Small intestine (tissue), 7 donors: ENCODE measurements around the gene DAAM1. TPM values are rescaled to one million over a fixed set of nuclear protein-coding genes. Genes with fewer than 3 reads are reported as not detected.

Source experiments
- DNase-seq, 2 donors: peaks; one replicate each; pipeline versions ENCODE4 v3.0.0 to v3.0.0-alpha.2; 2013
- FAIRE-seq: peaks from 2 replicates; lab custom pipeline; 2012; peaks lifted over from hg19 to GRCh38; lab: Jason Lieb, UNC
- H3K27ac ChIP-seq, 3 donors: one replicate each; pipeline ENCODE4 v1.5.1; 2013; ENCODE audit warnings: low read length in 2 of 3, mild to moderate bottlenecking in 2 of 3, control low read depth in 1 of 3, inconsistent platforms in 1 of 3, low read depth in 1 of 3, moderate library complexity in 1 of 3
- H3K27me3 ChIP-seq, 3 donors: one replicate each; pipeline ENCODE4 v1.6.1; 2013; ENCODE audit warnings: low read length in 3 of 3, inconsistent platforms in 1 of 3; ENCODE audit not compliant: control insufficient read depth in 3 of 3, insufficient read depth in 3 of 3
- H3K36me3 ChIP-seq, 3 donors: one replicate each; pipeline ENCODE4 v1.6.1; 2013; ENCODE audit warnings: low read length in 3 of 3, inconsistent platforms in 1 of 3, low read depth in 1 of 3, mild to moderate bottlenecking in 1 of 3, moderate library complexity in 1 of 3; ENCODE audit not compliant: control insufficient read depth in 3 of 3, insufficient read depth in 2 of 3
- H3K4me1 ChIP-seq, 3 donors: one replicate each; pipeline ENCODE4 v1.6.1; 2013; ENCODE audit warnings: low read length in 2 of 3, inconsistent platforms in 1 of 3, low read depth in 1 of 3, mild to moderate bottlenecking in 1 of 3, moderate library complexity in 1 of 3; ENCODE audit not compliant: control insufficient read depth in 3 of 3, insufficient read depth in 2 of 3
- H3K4me3 ChIP-seq, 3 donors: one replicate each; pipeline ENCODE4 v1.5.1; 2013; ENCODE audit warnings: low read length in 3 of 3, control low read depth in 1 of 3, inconsistent platforms in 1 of 3, low read depth in 1 of 3, mild to moderate bottlenecking in 1 of 3, moderate library complexity in 1 of 3
- H3K9me3 ChIP-seq, 2 donors: one replicate each; pipeline ENCODE4 v1.6.1; 2013; ENCODE audit warnings: low read depth in 1 of 2, low read length in 1 of 2; ENCODE audit not compliant: control insufficient read depth in 2 of 2, insufficient read depth in 1 of 2
- WGBS, 3 donors: extraction: QIAGEN DNeasy Blood & Tissue Kit; methylation state at CpG; one replicate each; pipeline ENCODE4 v1.1.7; 2013; 5-methylcytosine and 5-hydroxymethylcytosine counted together
- polyA plus RNA-seq, 4 donors: library from polyadenylated mRNA; stranded (reverse) in 3 of 4; unstranded in 1 of 4; fragments of 200-250 nt in 3 of 4; fragments of 120-200 nt in 1 of 4; gene quantifications; one replicate each; pipeline versions ENCODE4 v1.2.1 to v1.2.3, GENCODE V29; 2013
- donor health status: healthy with polysubstance abuse.
- donor health status: control.
- donor health status: control.
- donor health status: Bipolar disorder and iron deficiency.
- donor health status: healthy.

The DAAM1 gene
- polyA plus RNA-seq, 4 donors = 5.4 to 34.0 (median 11.9) TPM

DNA sequence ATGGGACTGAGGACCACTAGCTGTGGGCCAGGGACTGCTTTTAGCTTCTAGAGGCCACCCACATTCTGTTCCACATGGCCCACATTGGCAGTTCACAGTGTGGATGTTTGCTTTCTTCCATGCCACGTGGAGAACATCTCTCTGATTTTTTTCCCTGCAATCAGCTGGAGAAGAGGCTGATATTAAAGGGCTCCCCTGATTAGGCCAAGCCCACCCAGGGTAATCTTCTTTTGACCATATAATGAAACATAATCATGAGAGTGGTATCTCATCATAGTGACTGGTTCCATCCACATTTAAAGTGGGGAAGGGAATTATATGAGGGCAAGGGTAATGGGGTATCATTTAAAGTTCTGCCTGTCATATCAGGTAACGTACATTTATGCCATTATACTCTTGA is 15.8 kb downstream of the DAAM1 start:
- Histone ChIP-seq H3K27me3 (no peaks in the 10 kb centered on the region), H3K27ac (no peak overlapping the region), H3K4me1 (peaks cover 0 to 2% (median 0%) of the 10 kb centered on the region in 3 donors), H3K4me3 (no peak overlapping the region), H3K36me3 (peaks cover 0 to 3% (median 0%) of the 10 kb centered on the region in 3 donors), H3K9me3 (no peaks in the 10 kb centered on the region)
- 69 to 85% (median 77%) methylated on average over 2 of the region's 2 CpGs for WGBS, 3 donors
- DNase-seq (no peak), FAIRE-seq (no peak)

DNA sequence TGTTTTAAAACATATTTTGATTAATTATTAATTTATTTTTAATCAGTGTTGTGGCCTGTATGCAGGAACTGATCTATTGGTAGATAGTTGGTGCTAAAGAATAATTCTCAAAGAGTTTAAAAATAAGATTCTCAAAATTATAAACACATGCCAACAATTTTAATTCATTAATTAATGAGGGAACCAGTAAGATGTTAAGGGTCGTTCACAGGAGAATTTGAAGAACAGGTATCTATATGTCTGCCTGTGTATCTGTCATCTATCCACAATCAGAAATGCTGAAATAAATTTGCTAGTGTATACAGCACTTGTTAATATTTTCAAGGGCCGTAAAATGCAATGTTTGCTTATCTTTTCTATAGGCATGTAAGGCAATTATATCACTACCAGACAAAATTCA is 18.4 kb downstream of the DAAM1 start:
- Histone ChIP-seq H3K36me3 (peaks cover 0 to 3% (median 0%) of the 10 kb centered on the region in 3 donors), H3K9me3 (no peaks in the 10 kb centered on the region), H3K27me3 (no peaks in the 10 kb centered on the region), H3K4me3 (no peak overlapping the region), H3K27ac (no peak overlapping the region), H3K4me1 (peaks cover 0 to 5% (median 0%) of the 10 kb centered on the region in 3 donors)
- WGBS, 3 donors = 89 to 96% (median 93%) methylated on average over 2 of the region's 2 CpGs
- FAIRE-seq (peak; percentile 84), DNase-seq (no peak)

DNA sequence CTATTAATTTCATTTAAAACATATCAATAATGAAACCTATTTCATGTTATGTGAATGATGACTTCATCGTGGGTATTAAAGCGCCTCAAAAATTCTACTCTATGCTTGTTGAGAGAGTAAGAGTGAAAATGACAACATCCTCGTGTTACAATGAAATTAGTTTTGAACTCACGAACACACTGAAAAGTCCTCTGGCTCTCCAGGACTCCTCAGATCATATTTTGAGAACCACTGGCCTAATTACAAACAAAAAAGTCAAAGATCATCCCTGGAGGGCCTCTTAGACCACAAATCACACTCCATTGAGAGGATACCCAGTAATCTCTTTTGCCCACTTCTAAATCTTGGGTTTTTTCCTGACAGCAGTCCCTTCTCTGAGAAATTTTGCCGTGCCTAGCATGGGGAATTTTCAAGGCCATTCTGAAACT is 19.1 kb downstream of the DAAM1 start:
- FAIRE-seq = no peak
- Histone ChIP-seq H3K4me3 (no peak overlapping the region), H3K36me3 (peaks cover 0 to 3% (median 0%) of the 10 kb centered on the region in 3 donors), H3K4me1 (peaks cover 0 to 5% (median 0%) of the 10 kb centered on the region in 3 donors), H3K27ac (no peak overlapping the region), H3K27me3 (no peaks in the 10 kb centered on the region), H3K9me3 (no peaks in the 10 kb centered on the region)
- 79 to 90% (median 79%) methylated on average over 5 of the region's 5 CpGs for WGBS, 3 donors
- DNase-seq = no peak

DNA sequence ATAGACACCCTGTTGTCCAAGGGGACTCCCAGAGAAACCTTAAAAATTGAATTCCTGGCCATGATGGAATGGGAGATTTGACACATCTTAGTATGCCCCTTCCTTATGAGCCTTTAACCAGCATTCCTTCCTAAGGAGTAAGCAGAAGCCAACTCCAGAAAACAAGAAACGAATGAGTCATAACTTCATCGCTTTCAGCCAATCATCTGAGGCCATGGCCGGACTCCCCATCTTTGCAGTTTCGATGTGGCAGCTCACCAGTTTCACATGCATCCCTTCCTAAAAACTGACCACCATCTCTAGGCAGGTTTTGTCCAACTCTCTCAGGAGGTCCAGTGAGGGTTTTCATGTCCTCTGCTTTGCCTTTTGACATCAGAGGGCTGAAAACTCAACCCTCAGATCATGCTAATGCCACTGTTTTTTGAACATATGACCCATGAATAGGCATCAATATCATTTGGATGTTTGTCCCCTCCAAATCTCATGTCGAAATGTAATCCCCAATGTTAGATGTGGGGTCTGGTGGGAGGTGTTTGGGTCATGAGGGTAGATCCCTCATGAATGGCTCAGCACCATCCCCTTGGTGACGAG is 19.9 kb downstream of the DAAM1 start:
- Histone ChIP-seq H3K9me3 (no peaks in the 10 kb centered on the region), H3K36me3 (peaks cover 0 to 3% (median 0%) of the 10 kb centered on the region in 3 donors), H3K27ac (no peak overlapping the region), H3K4me3 (no peak overlapping the region), H3K4me1 (peaks cover 0 to 5% (median under 1%) of the 10 kb centered on the region in 3 donors), H3K27me3 (no peaks in the 10 kb centered on the region)
- WGBS, 3 donors = 90 to 93% (median 93%) methylated on average over 6 of the region's 6 CpGs
- FAIRE-seq (no peak), DNase-seq (no peak)

DNA sequence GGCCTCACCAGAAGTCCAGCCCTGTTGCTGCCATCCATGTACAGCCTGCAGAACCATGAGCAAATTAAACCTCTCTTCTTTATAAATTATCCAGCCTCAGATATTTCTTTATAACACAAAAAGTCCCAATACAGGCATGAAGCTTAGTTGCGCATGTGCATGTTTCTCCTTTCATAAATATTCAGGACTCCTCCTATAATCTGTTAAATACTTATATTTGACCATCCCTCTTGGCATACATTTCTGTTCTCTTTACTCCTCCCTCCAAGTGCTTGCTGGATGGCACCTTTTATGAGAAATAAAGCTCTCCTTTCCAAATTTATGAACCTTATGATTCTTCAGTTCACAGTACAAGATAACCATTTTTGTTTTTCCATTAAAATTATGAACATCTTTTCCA is 20.5 kb downstream of the DAAM1 start:
- peaks cover 0 to 3% (median 0%) of the 10 kb centered on the region in 3 donors for H3K36me3 ChIP-seq
- no peaks in the 10 kb centered on the region for H3K27me3 ChIP-seq
- H3K4me1 ChIP-seq = peaks cover 0 to 5% (median 3%) of the 10 kb centered on the region in 3 donors
- no peak overlapping the region for H3K27ac ChIP-seq
- no peak overlapping the region for H3K4me3 ChIP-seq
- FAIRE-seq (no peak), DNase-seq (no peak)
- 92 to 100% (median 100%) methylated on average over 1 of the region's 1 CpG for WGBS, 3 donors
- no peaks in the 10 kb centered on the region for H3K9me3 ChIP-seq

DNA sequence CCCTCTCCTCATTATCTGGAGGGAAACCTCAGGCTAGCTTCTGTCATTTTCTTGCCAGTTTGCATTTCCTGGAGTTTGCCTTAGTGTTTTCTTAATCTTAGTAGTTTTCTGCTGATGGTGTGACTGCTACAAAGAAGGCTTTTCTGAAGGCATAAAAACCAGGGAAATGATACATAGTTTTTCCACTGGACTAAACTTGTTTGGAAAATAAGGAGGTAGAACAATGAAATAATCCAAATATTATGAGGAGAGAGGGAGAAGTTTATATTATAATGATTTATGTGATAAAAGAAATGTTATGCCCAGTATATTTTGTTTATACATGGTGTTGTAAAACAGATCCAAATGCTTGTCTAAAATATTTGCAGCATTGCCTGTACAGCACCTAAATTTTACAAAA is 22.2 kb downstream of the DAAM1 start:
- H3K27me3 ChIP-seq = no peaks in the 10 kb centered on the region
- DNase-seq (no peak), FAIRE-seq (no peak)
- H3K4me3 ChIP-seq = no peak overlapping the region
- peaks cover 0 to 3% (median 0%) of the 10 kb centered on the region in 3 donors for H3K36me3 ChIP-seq
- peaks cover 0 to 14% (median 9%) of the 10 kb centered on the region in 3 donors for H3K4me1 ChIP-seq
- no peaks in the 10 kb centered on the region for H3K9me3 ChIP-seq
- H3K27ac ChIP-seq = no peak overlapping the region

DNA sequence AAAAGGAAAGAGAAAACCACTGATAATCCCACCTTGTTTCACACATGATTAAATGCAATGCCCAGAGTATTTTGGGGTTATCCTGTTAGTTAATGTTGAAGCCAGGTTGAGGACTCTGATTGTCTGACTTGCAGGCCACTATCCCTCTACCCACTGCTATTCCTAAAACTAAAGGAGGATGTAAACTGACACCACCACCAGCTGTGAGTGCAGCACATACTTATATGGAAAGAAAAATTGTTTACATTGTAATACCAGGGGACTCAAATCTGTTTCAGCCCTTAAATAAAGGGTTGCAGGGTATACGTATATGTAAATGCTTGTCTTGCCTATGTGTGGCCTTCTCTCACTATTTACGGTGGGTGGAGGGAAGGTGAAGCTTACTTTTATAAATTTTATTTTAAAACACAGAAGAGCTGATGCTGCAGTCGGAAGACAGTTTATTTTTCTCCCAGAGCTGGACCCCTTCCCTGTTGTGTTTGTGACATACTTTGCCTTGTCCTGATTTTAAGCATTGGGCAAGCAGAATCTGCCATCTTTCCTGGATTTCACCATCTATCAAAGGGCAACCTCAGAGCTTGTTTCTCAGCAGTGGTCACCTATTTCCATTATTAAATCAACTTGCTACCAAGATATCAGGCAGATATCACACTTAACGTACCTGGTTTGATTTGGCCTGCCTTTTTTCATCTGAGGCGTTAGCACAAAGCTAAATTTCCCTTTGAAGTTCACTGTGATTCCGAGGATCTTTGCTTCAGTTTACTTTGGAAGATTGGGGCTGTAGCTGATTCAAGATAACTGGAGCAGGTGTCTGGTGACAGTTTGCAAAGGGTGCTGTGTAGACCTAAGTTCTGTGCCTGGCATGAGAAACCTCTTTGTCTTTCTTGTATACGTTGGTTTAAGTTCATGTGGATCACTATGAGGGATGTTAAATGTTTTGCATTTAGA is 25.2 kb downstream of the DAAM1 start:
- Histone ChIP-seq H3K36me3 (peaks cover 0 to 2% (median 0%) of the 10 kb centered on the region in 3 donors), H3K27me3 (no peaks in the 10 kb centered on the region), H3K4me3 (no peak overlapping the region), H3K4me1 (peaks cover 0 to 14% (median 10%) of the 10 kb centered on the region in 3 donors), H3K27ac (no peak overlapping the region), H3K9me3 (no peaks in the 10 kb centered on the region)
- 41 to 63% (median 59%) methylated on average over 7 of the region's 7 CpGs for WGBS, 3 donors
- DNase-seq = peak; percentile 13 to 14
- FAIRE-seq = no peak

DNA sequence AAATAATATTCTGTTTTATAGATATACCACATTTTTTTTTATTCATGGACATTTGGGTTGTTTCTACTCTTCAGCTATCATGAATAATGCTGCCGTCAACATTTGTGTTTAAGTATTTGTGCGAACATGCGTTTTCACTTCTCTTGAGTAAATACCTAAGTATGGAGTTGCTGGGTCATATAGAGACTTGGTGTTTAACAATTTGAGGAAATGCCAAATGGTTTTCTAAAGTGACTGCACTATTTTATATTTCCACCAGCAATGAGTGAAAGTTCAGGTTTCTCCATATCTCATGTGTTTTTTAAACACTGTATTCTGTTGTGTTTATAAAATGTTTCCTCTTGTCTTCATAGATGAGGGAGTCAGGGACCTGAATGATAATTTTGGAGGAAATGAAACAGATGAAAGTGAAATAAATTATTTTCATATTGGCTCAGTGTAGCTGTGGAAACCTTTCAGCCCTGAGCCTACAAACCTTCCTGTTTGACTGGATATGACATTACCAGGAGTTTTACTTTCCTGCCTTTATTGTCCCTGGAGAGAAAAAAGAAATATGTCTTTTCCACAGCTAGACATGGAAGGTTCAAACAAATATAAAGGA is 26.3 kb downstream of the DAAM1 start:
- FAIRE-seq (no peak), DNase-seq (no peak)
- Histone ChIP-seq H3K36me3 (no peaks in the 10 kb centered on the region), H3K27me3 (no peaks in the 10 kb centered on the region), H3K4me1 (peaks cover 0 to 14% (median 10%) of the 10 kb centered on the region in 3 donors), H3K4me3 (no peak overlapping the region), H3K27ac (peak overlapping the region in 2 of 3 donors; percentile 8 to 53), H3K9me3 (no peaks in the 10 kb centered on the region)
- 81 to 90% (median 89%) methylated on average over 3 of the region's 3 CpGs for WGBS, 3 donors
